Upper lobe of right lung (tissue), 1 donor: Measurements from ENCODE around the gene ASPRV1. TPM values are rescaled to one million over a fixed set of nuclear protein-coding genes. Genes with fewer than 3 reads are reported as not detected.

Source experiments
- ATAC-seq: fragments of 200-7000 bp; cut with Tn5 transposase; one replicate; pipeline ENCODE4 v1.9.1; 2020; ENCODE audit warnings: mild to moderate bottlenecking, moderate library complexity
- DNase-seq: peaks from one replicate; pipeline ENCODE4 v3.0.0-alpha.2; 2020
- H3K27ac ChIP-seq: fragments of 200-600 bp; one replicate; pipeline ENCODE4 v1.8.0; 2022
- H3K27me3 ChIP-seq: fragments of 200-600 bp; one replicate; pipeline ENCODE4 v1.8.0; 2022; ENCODE audit warnings: mild to moderate bottlenecking
- H3K36me3 ChIP-seq: fragments of 200-600 bp; one replicate; pipeline ENCODE4 v1.8.0; 2022
- H3K4me1 ChIP-seq: fragments of 200-600 bp; one replicate; pipeline ENCODE4 v1.8.0; 2022
- H3K4me3 ChIP-seq: fragments of 200-600 bp; one replicate; pipeline ENCODE4 v1.8.0; 2022; ENCODE audit warnings: mild to moderate bottlenecking
- H3K9me3 ChIP-seq: fragments of 200-600 bp; one replicate; pipeline ENCODE4 v1.8.0; 2022
- CTCF ChIP-seq: fragments of 200-600 bp; IDR thresholded peaks from one replicate; pipeline ENCODE4 v1.8.0; 2022; ENCODE audit warnings: antibody characterized with exemption
- intact Hi-C: fragments of 100-400 bp; cut with DNase I; formaldehyde crosslinking; loops from one replicate; pipeline ENCODE4 v1.11.0; 2022
- total RNA-seq: library from RNA; stranded (reverse); fragmentation: NEBNext Ultra II Directional; extraction: Animal tissue kit (Norgen Biotek cat#: 25700); gene quantifications from one replicate; pipeline ENCODE4 v1.2.1, GENCODE V29; 2021
- donor health status: DM: no; HTN: yes; CAD: no; lungs with severe emphysema.

ASPRV1 gene
- total RNA-seq, 1 donor from 2014 or later: 2.1 TPM

- no peaks in the 10 kb centered on the region for H3K4me1 ChIP-seq
- intact Hi-C loops: no loop called here
- TF ChIP-seq CTCF: no peak
- H3K9me3 ChIP-seq: no peaks in the 10 kb centered on the region
- H3K27ac ChIP-seq: no peak overlapping the region
- DNase-seq (no peak), ATAC-seq (no peak)
- H3K27me3 ChIP-seq: no peaks in the 10 kb centered on the region
- H3K4me3 ChIP-seq: no peak overlapping the region
- no peaks in the 10 kb centered on the region for H3K36me3 ChIP-seq
Measured at GRCh38 chr2:69986691-69987090, 25.3 kb upstream of the ASPRV1 start.

DNA sequence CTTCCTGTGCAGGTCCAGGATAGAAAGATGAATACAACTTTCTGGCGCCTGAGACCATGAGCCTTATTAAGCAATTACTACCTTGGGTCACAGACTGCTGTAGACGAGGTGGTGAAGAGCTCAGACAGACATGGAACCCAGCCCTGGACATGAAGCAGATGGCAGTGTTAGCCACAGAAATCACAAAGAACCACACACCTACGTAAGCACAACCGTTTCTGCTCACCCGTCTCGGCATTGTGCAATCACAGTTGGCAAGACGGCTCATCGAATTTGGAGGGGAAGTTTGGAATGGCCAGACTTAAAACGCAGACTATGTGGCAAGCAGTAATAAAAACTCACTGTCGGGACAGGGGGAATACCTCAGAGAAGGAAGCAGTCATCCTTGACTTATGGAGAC lies 24.3 kb upstream of the ASPRV1 start:
- no peaks in the 10 kb centered on the region for H3K27me3 ChIP-seq
- H3K36me3 ChIP-seq: no peaks in the 10 kb centered on the region
- no peaks in the 10 kb centered on the region for H3K9me3 ChIP-seq
- intact Hi-C loops: no loop called here
- ATAC-seq (peak; percentile 81), DNase-seq (peak; percentile 73)
- H3K27ac ChIP-seq: no peak overlapping the region
- TF ChIP-seq CTCF: no peak
- H3K4me1 ChIP-seq: no peaks in the 10 kb centered on the region
- H3K4me3 ChIP-seq: no peak overlapping the region

GRCh38 chr2:69985216-69985615 lies 23.8 kb upstream of the ASPRV1 start:
- no peaks in the 10 kb centered on the region for H3K27me3 ChIP-seq
- ATAC-seq (no peak), DNase-seq (no peak)
- H3K36me3 ChIP-seq: no peaks in the 10 kb centered on the region
- TF ChIP-seq CTCF: no peak
- intact Hi-C loops: no loop called here
- no peaks in the 10 kb centered on the region for H3K9me3 ChIP-seq
- H3K27ac ChIP-seq: no peak overlapping the region
- H3K4me3 ChIP-seq: no peak overlapping the region
- no peaks in the 10 kb centered on the region for H3K4me1 ChIP-seq

- Histone ChIP-seq H3K36me3 (no peaks in the 10 kb centered on the region), H3K27ac (no peak overlapping the region), H3K4me1 (no peaks in the 10 kb centered on the region), H3K4me3 (no peak overlapping the region), H3K27me3 (no peaks in the 10 kb centered on the region), H3K9me3 (no peaks in the 10 kb centered on the region)
- no peak for DNase-seq
- ATAC-seq: no peak
- no peak for TF ChIP-seq CTCF
- intact Hi-C loops: no loop called here
Measured at GRCh38 chr2:69983392-69983966, 22.0 kb upstream of the ASPRV1 start.

GRCh38 chr2:69979902-69980807 lies 18.7 kb upstream of the ASPRV1 start:
- H3K36me3 ChIP-seq: no peaks in the 10 kb centered on the region
- no peaks in the 10 kb centered on the region for H3K27me3 ChIP-seq
- no peak for ATAC-seq
- no peak for DNase-seq
- intact Hi-C loops: no loop called here
- H3K4me3 ChIP-seq: no peak overlapping the region
- no peak for TF ChIP-seq CTCF
- no peaks in the 10 kb centered on the region for H3K9me3 ChIP-seq
- no peak overlapping the region for H3K27ac ChIP-seq
- H3K4me1 ChIP-seq: no peaks in the 10 kb centered on the region
